Measurements from ENCODE around the gene CYB5A.

The CYB5A gene

DNA sequence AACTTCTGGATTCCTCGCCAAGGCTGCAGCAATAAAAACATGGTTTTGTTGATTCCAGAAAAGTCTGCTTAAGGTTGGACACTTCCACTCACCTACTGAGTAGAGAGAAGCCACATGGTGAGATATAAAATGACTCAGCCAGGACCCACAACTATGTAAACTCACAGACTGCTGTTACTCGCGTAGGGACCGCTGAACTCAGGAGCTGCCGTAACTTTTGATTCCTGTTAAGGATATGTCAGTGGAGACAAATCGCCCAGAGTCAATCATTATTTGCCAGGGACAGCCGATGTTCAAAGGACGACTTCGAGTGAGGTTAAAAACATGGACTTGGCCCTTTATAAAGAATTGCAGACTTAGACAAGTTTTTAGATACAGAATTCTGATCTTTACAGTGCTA is 25.6 kb downstream of the CYB5A start:
- TF ChIP-seq RAD21 (IDR thresholded peaks at IDR 0.05; ENCODE audit: low read depth) = no peak
- TF ChIP-seq ZBTB7A (IDR thresholded peaks at IDR 0.05; ENCODE audit: low read depth) = no peak
- no peak for TF ChIP-seq TAF1 (IDR thresholded peaks at IDR 0.05; ENCODE audit: low read depth)
- TF ChIP-seq, protein P1, sequence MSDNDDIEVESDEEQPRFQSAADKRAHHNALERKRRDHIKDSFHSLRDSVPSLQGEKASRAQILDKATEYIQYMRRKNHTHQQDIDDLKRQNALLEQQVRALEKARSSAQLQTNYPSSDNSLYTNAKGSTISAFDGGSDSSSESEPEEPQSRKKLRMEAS (IDR thresholded peaks at IDR 0.05) = no peak
- no peak for TF ChIP-seq FOXM1 (IDR thresholded peaks at IDR 0.05; ENCODE audit: borderline replicate concordance, low read depth)
- TF ChIP-seq TCF12 (IDR thresholded peaks at IDR 0.05; ENCODE audit: low read depth) = no peak
- TF ChIP-seq EP300 (IDR thresholded peaks at IDR 0.05; ENCODE audit: borderline replicate concordance) = no peak
- TF ChIP-seq CEBPB (IDR thresholded peaks at IDR 0.05) = no peak
- no peak for TF ChIP-seq TEAD4 (IDR thresholded peaks at IDR 0.05)
- TF ChIP-seq EGR1 (IDR thresholded peaks at IDR 0.05) = no peak
- TF ChIP-seq YY1 (IDR thresholded peaks at IDR 0.05; ENCODE audit: low read depth) = no peak
- no peak for TF ChIP-seq CREB1 (IDR thresholded peaks at IDR 0.05; ENCODE audit: low read depth)

DNA sequence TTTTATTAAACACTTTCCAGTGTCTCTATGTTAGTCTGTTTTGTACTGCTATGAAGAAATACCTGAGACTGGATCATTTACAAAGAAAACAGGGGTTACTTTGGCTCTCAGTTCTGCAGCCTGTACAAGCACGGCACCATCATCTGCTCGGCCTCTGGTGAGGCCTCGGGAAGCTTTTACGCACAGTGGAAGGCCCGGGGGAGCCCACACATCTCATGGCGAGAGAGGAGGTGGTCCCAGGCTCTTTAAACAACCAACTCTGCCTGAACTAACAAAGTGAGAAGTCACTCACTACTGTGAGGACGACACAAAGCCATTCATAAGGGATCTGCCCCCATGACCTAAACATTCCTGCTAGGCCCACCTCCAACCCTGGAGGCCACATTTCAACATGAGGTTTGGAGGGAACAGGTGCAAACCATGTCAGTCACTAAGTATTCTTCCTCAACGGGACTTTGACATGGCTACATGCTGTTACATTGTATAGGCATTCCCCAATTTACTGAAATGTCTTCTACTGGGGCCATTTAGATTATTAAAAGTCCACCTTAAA is 26.1 kb downstream of the CYB5A start:
- no peak for TF ChIP-seq EP300 (IDR thresholded peaks at IDR 0.05; ENCODE audit: borderline replicate concordance)

DNA sequence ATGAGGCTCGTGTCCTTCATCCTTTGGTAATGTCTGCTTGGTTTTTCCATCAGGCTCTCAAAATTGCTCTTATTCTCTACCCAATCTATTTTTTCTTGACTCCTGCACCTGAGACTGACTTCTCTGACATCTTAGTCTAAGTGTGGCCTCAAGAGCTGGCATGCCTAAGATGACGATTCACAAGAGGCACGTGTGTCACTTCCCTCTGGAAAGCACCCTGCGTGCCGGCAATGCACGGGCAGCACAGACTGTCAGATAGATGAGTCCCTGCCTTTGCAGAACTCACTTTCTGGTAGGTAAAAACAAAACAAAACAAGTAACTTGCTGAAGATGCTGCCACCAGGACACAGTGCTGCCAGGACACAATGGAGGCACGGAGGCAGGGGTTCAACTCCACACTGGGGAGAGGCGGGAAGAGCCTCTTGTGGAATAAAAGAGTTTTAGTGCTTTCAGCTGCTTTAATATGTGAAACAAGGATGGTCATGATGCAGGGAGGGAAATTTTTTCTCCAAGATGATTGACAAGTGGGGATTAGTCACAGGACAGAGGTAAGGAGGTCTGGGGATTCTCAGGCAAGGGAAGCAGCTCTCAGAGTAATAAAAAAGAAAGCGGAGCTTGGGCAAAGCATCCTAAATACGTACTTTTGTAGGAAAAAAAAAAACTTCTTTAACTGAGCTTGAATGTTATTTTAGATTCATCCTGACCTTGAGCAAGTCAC is 27.3 kb downstream of the CYB5A start:
- TF ChIP-seq, protein P2, sequence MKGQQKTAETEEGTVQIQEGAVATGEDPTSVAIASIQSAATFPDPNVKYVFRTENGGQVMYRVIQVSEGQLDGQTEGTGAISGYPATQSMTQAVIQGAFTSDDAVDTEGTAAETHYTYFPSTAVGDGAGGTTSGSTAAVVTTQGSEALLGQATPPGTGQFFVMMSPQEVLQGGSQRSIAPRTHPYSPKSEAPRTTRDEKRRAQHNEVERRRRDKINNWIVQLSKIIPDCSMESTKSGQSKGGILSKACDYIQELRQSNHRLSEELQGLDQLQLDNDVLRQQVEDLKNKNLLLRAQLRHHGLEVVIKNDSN (IDR thresholded peaks at IDR 0.05) = no peak
- TF ChIP-seq TAF1 (IDR thresholded peaks at IDR 0.05; ENCODE audit: low read depth) = no peak
- TF ChIP-seq, protein P1 (IDR thresholded peaks at IDR 0.05) = no peak

DNA sequence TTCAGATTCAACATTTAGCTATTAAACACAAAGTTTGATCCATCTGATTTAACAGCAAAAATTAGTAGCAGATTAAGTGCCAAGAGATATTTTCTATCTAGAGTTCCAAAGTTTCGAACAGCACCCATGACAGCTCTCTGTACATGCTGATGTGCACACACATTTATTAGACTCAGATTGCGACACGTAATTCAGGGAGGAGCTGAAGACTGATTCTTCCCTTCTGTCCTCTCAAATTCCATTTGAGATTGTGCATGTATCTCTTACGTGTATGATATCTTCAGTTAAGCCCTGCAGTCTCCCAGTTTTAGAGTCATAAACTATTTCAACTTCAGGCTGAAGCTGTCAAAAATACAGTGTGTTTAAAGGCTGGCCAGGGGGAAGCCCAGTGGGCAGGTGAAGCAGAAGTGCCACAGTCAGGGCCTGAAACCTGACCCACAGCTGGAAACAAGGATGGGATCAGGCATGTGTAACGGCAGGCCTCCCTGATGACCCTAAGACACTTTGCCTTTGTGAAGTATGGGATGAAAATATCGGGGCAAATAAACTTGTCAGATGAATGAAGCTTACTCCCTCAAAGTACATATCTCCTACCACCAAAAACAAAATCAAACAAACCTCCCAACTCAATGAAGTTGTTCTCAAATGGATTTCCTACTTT is 30.6 kb downstream of the CYB5A start:
- TF ChIP-seq TAF1 (IDR thresholded peaks at IDR 0.05; ENCODE audit: low read depth) = no peak

DNA sequence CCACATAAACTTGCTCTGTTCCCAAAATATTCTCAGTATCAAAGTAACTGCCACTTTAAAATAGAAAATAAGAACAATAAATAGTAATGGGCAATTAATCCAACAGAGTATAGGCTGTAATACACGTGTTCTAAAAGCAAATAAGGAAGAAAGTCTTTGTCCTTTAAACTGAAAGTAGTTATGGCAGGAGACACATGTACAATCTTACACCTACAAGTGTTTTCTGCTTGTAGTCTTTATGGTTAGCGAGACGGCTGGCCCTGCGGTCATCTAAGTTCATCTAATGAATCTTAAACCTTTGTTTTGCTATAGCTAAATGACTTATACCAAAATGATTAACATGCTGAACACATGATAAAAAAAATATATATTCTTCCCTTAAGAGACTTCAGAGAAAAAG is 32.4 kb downstream of the CYB5A start:
- TF ChIP-seq FOXM1 (IDR thresholded peaks at IDR 0.05; ENCODE audit: borderline replicate concordance, low read depth) (no peak), NFIC (IDR thresholded peaks at IDR 0.05) (no peak)
- TF ChIP-seq, protein P3, sequence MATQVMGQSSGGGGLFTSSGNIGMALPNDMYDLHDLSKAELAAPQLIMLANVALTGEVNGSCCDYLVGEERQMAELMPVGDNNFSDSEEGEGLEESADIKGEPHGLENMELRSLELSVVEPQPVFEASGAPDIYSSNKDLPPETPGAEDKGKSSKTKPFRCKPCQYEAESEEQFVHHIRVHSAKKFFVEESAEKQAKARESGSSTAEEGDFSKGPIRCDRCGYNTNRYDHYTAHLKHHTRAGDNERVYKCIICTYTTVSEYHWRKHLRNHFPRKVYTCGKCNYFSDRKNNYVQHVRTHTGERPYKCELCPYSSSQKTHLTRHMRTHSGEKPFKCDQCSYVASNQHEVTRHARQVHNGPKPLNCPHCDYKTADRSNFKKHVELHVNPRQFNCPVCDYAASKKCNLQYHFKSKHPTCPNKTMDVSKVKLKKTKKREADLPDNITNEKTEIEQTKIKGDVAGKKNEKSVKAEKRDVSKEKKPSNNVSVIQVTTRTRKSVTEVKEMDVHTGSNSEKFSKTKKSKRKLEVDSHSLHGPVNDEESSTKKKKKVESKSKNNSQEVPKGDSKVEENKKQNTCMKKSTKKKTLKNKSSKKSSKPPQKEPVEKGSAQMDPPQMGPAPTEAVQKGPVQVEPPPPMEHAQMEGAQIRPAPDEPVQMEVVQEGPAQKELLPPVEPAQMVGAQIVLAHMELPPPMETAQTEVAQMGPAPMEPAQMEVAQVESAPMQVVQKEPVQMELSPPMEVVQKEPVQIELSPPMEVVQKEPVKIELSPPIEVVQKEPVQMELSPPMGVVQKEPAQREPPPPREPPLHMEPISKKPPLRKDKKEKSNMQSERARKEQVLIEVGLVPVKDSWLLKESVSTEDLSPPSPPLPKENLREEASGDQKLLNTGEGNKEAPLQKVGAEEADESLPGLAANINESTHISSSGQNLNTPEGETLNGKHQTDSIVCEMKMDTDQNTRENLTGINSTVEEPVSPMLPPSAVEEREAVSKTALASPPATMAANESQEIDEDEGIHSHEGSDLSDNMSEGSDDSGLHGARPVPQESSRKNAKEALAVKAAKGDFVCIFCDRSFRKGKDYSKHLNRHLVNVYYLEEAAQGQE (IDR thresholded peaks at IDR 0.05; ENCODE audit: low read depth) = no peak

DNA sequence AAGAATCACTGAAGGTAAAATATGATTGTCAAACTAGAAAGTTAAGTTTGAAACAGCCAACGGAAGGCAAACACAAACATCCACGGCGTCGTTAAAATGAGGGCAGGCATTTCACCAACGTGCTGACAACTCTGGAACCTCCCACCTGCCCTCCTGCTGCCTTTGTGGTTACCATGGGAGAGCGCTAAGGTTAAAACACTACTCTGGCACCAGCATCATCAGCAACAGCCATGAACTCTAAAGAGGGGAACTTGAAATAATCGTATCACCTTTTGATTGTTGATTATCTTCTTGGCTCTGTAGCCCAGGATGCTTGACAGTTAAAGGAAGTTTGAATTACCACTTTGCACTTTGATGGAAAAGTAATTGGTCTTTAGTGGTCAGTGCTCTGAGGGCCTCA is 34.7 kb downstream of the CYB5A start:
- TF ChIP-seq, protein P2 (IDR thresholded peaks at IDR 0.05) = no peak
- no peak for TF ChIP-seq FOXM1 (IDR thresholded peaks at IDR 0.05; ENCODE audit: borderline replicate concordance, low read depth)
- no peak for TF ChIP-seq TAF1 (IDR thresholded peaks at IDR 0.05; ENCODE audit: low read depth)
- TF ChIP-seq, protein P3 (IDR thresholded peaks at IDR 0.05; ENCODE audit: low read depth) = no peak
- no peak for TF ChIP-seq CEBPB (IDR thresholded peaks at IDR 0.05)
- no peak for TF ChIP-seq EGR1 (IDR thresholded peaks at IDR 0.05)
- TF ChIP-seq YY1 (IDR thresholded peaks at IDR 0.05; ENCODE audit: low read depth) = no peak
- TF ChIP-seq, protein P1 (IDR thresholded peaks at IDR 0.05) = no peak
- no peak for TF ChIP-seq ZBTB7A (IDR thresholded peaks at IDR 0.05; ENCODE audit: low read depth)
- TF ChIP-seq TEAD4 (IDR thresholded peaks at IDR 0.05) = no peak
- TF ChIP-seq CREB1 (IDR thresholded peaks at IDR 0.05; ENCODE audit: low read depth) = no peak
- TF ChIP-seq TCF12 (IDR thresholded peaks at IDR 0.05; ENCODE audit: low read depth) = no peak
- no peak for TF ChIP-seq EP300 (IDR thresholded peaks at IDR 0.05; ENCODE audit: borderline replicate concordance)
- TF ChIP-seq RAD21 (IDR thresholded peaks at IDR 0.05; ENCODE audit: low read depth) = no peak
- no peak for TF ChIP-seq NFIC (IDR thresholded peaks at IDR 0.05)

Data from Ishikawa (cell line).